OCI-LY7 (cell line): ENCODE results near the gene APPL2. TPM values are rescaled to one million over a fixed set of nuclear protein-coding genes. Genes with fewer than 3 reads are reported as not detected.

Source experiments
- BruUV-seq: library from RNA; stranded (reverse); fragments of 400-500 nt; replicated peaks from 2 replicates; lab custom pipeline; 2021; lab: Mats Ljungman, UMichigan
- CTCF ChIA-PET: fragments of 300-600 bp; sonication (Branson Sonifier 250); formaldehyde crosslinking; loops from one replicate; lab custom pipeline; 2022; ENCODE audit warnings: antibody characterized with exemption; ENCODE audit not compliant: unreplicated experiment; lab: Charles Lee
- POLR2A ChIA-PET: fragments of 300-600 bp; sonication (Branson Sonifier 250); formaldehyde crosslinking; loops from one replicate; lab custom pipeline; 2022; ENCODE audit warnings: antibody characterized with exemption; lab: Charles Lee
- DNase-seq: peaks from one replicate; pipeline ENCODE4 v3.0.0-alpha.2; 2015; ENCODE audit warnings: low spot score
- H2AFZ ChIP-seq: fragments of 200-600 bp; sonication (generic), shearing (Covaris generic); 2 replicates; pipeline ENCODE4 v1.6.1; 2014; ENCODE audit warnings: mild to moderate bottlenecking, antibody characterized with exemption, low read length, moderate library complexity
- H3K27ac ChIP-seq: fragments of 200-600 bp; sonication (generic); 2 replicates; pipeline ENCODE4 v1.5.1; 2014; ENCODE audit warnings: mixed run types, low read depth, mild to moderate bottlenecking, moderate library complexity, low read length, inconsistent platforms; ENCODE audit not compliant: poor library complexity, severe bottlenecking
- H3K36me3 ChIP-seq: fragments of 200-600 bp; sonication (generic); 2 replicates; pipeline ENCODE4 v1.6.1; 2014; ENCODE audit warnings: mild to moderate bottlenecking, antibody characterized with exemption, low read length, moderate library complexity, mixed read lengths; ENCODE audit not compliant: insufficient read depth
- H3K4me1 ChIP-seq: fragments of 200-600 bp; sonication (generic); 2 replicates; pipeline ENCODE4 v1.5.1; 2014; ENCODE audit warnings: mild to moderate bottlenecking, low read length; ENCODE audit not compliant: insufficient read depth, poor library complexity, severe bottlenecking
- H3K4me2 ChIP-seq: fragments of 200-600 bp; sonication (generic); 2 replicates; pipeline ENCODE4 v1.6.1; 2014; ENCODE audit warnings: mild to moderate bottlenecking, low read length
- H3K4me3 ChIP-seq: fragments of 200-600 bp; sonication (generic); 2 replicates; pipeline ENCODE4 v1.5.1; 2014; ENCODE audit warnings: mild to moderate bottlenecking, low read depth, low read length; ENCODE audit not compliant: poor library complexity, severe bottlenecking
- H3K79me2 ChIP-seq: fragments of 200-600 bp; sonication (generic); 2 replicates; pipeline ENCODE4 v1.6.1; 2016; ENCODE audit warnings: low read depth, mild to moderate bottlenecking, low read length, moderate library complexity, mixed read lengths; ENCODE audit not compliant: insufficient read depth
- H3K9me2 ChIP-seq: fragments of 200-600 bp; sonication (generic); 2 replicates; pipeline ENCODE4 v1.6.1; 2016; ENCODE audit warnings: mild to moderate bottlenecking, low read length, mixed read lengths; ENCODE audit not compliant: insufficient read depth
- H3K9me3 ChIP-seq: fragments of 200-600 bp; sonication (generic); 2 replicates; pipeline ENCODE4 v1.6.1; 2014; ENCODE audit warnings: mild to moderate bottlenecking, mixed run types, low read length, mixed read lengths
- H4K20me1 ChIP-seq: fragments of 200-600 bp; sonication (generic); 2 replicates; pipeline ENCODE4 v1.6.1; 2014; ENCODE audit warnings: mild to moderate bottlenecking, antibody characterized with exemption, low read length, moderate library complexity, mixed read lengths; ENCODE audit not compliant: insufficient read depth
- EZH2phosphoT487 ChIP-seq: fragments of 200-600 bp; sonication (generic); IDR thresholded peaks from 2 replicates; pipeline ENCODE4 v1.6.1; 2018; ENCODE audit warnings: low read depth, borderline replicate concordance, mild to moderate bottlenecking, mixed run types, antibody characterized with exemption, low read length, moderate library complexity, mixed read lengths
- intact Hi-C: fragments of 100-400 bp; cut with micrococcal nuclease; formaldehyde crosslinking; loops from one replicate; pipeline ENCODE4 v1.10.0; 2022; ENCODE audit not compliant: unreplicated experiment
- total RNA-seq, 2 experiments: library from RNA; depleted of rRNA in 1 of 2; stranded (reverse); fragments of >200 nt in 1 of 2; shearing (Covaris generic) in 1 of 2; gene quantifications; 2 replicates each; pipeline ENCODE4 v1.2.3, GENCODE V29; 2014 to 2022
- TF ChIP-seq, protein P1 (sequence below): fragments of 200-600 bp; sonication (generic); conservative IDR thresholded peaks from 2 replicates; pipeline ENCODE4 v1.5.1; 2014; ENCODE audit warnings: mild to moderate bottlenecking, antibody characterized with exemption, low read length, moderate library complexity, mixed read lengths

Gene APPL2
- total RNA-seq, 2 experiments from 2014 or later: 18.8 to 29.1 TPM

DNA sequence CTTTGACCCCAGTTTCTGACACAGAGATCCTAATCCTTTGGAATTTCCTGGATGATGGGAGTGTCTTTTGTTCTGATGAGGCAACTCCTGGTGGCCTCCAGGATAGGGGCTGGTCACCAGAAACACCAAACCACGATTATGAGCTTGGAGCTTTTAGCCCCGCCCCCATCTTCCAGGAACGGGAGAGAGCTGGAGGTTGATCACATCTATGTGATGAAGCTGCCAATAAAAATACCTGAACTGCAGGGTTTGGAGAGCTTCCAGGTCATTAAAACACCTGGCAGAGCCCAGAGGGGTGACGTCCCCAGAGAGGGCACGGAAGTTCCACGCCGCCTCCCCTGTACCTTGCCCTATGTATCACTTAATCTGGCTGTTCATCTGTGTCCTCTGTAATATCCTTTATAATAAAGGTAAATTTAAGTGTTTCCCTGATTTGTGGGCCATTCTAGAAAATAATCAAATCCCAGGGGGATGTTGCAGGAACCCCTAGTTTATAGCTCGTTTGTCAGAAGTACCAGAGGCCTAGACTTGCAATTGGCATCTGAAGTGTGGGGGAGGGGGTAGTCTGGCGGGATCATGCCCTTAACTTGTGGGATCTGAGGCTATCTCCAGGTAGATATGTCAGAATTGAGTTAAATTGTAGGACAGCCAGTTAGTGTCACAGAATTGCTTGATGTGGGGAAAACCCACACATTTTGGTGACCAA, 21.2 kb downstream of the APPL2 start:
- CTCF ChIA-PET: no interaction called here

DNA sequence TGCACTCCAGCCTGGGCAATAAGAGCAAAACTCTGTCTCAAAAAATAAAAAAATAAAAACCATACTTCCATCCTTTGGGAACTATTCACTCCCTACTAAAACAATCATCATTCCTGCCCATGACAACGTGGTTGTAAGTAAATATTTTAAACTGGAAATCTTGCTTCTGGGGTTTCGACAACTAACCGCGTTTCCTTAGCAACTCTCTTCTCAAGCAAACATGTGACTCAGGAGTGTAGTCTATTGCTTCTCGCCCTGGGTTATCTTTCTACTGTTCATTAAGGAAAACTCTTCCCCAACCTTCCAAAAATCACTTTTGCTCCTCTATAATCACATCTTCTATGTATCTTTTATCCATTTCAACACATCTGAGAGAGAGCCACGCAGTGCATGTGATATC, 21.8 kb downstream of the APPL2 start:
- H3K27ac ChIP-seq: no peak overlapping the region
- no peaks in the 10 kb centered on the region for H3K4me1 ChIP-seq
- TF ChIP-seq, protein P1, sequence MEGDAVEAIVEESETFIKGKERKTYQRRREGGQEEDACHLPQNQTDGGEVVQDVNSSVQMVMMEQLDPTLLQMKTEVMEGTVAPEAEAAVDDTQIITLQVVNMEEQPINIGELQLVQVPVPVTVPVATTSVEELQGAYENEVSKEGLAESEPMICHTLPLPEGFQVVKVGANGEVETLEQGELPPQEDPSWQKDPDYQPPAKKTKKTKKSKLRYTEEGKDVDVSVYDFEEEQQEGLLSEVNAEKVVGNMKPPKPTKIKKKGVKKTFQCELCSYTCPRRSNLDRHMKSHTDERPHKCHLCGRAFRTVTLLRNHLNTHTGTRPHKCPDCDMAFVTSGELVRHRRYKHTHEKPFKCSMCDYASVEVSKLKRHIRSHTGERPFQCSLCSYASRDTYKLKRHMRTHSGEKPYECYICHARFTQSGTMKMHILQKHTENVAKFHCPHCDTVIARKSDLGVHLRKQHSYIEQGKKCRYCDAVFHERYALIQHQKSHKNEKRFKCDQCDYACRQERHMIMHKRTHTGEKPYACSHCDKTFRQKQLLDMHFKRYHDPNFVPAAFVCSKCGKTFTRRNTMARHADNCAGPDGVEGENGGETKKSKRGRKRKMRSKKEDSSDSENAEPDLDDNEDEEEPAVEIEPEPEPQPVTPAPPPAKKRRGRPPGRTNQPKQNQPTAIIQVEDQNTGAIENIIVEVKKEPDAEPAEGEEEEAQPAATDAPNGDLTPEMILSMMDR: no peak
- no peak for TF ChIP-seq EZH2phosphoT487
- intact Hi-C loops: no loop called here
- no peak overlapping the region for H2AFZ ChIP-seq
- H3K4me3 ChIP-seq: no peak overlapping the region
- H3K79me2 ChIP-seq: no peaks in the 10 kb centered on the region
- no peak for DNase-seq
- BruUV-seq: no TSS peak
- POLR2A ChIA-PET: no interaction called here
- peaks cover 26% of the 10 kb centered on the region for H3K36me3 ChIP-seq
- H3K9me2 ChIP-seq: no peaks in the 10 kb centered on the region
- H3K9me3 ChIP-seq: no peaks in the 10 kb centered on the region
- H3K4me2 ChIP-seq: no peak overlapping the region
- no peaks in the 10 kb centered on the region for H4K20me1 ChIP-seq
- CTCF ChIA-PET: no interaction called here

More for the DNA sequence above, 21.2 kb downstream of the APPL2 start:
- Histone ChIP-seq H3K4me1 (no peaks in the 10 kb centered on the region), H3K27ac (no peak overlapping the region), H3K4me2 (no peak overlapping the region), H3K9me3 (no peaks in the 10 kb centered on the region), H4K20me1 (no peaks in the 10 kb centered on the region), H3K4me3 (no peak overlapping the region), H3K9me2 (no peaks in the 10 kb centered on the region), H3K79me2 (no peaks in the 10 kb centered on the region), H3K36me3 (peaks cover 26% of the 10 kb centered on the region), H2AFZ (no peak overlapping the region)
- DNase-seq: no peak
- BruUV-seq: no TSS peak
- TF ChIP-seq EZH2phosphoT487: no peak
- TF ChIP-seq, protein P1: no peak
- intact Hi-C loops: no loop called here
- POLR2A ChIA-PET: interaction anchor here (0.6 kb wide), 2 partner anchors 36 to 431 kb away, joined by 3 to 4 read pairs; no protein-coding TSS in a partner anchor

DNA sequence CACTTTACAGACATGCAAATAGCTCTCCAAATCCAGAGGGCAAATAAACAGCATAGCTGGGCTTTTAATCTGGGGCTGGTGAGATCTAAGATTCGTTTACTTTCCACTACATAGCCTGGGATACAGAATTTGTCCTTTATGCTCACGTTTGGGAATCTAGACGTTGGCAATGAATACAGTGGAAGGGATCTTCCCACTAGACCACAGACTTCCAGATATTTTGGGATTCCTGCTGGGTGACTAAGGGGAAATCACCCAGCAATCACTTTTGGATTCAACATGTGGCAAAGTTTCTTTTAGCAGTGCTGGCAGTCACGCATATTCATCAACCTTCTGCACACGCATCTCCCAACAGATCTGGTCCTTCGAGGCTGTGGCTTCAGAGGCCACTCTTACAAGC, 23.5 kb downstream of the APPL2 start:
- Histone ChIP-seq H3K4me3 (no peak overlapping the region), H2AFZ (no peak overlapping the region), H3K9me2 (no peaks in the 10 kb centered on the region), H3K4me2 (no peak overlapping the region), H3K9me3 (no peaks in the 10 kb centered on the region), H3K4me1 (no peaks in the 10 kb centered on the region), H3K27ac (no peak overlapping the region), H4K20me1 (no peaks in the 10 kb centered on the region), H3K36me3 (peaks cover 24% of the 10 kb centered on the region), H3K79me2 (no peaks in the 10 kb centered on the region)
- TF ChIP-seq, protein P1: no peak
- TF ChIP-seq EZH2phosphoT487: no peak
- intact Hi-C loops: no loop called here
- ChIA-PET POLR2A (interaction anchor here (1.1 to 1.4 kb wide), 3 partner anchors 9 to 28 kb away, joined by 3 to 4 read pairs (median 3); partner anchors contain the start of gene APPL2), CTCF (no interaction called here)
- no TSS peak for BruUV-seq
- no peak for DNase-seq
